ENCODE results near the gene SLC25A21. TPM values are rescaled to one million over a fixed set of nuclear protein-coding genes. Genes with fewer than 3 reads are reported as not detected.
"Not testable (repeated sequence)": the region's sequence is repeated elsewhere in the genome, so short reads cannot be mapped to it uniquely, and the experiment has no call there.

Gene SLC25A21
- polyA plus RNA-seq, 1 donor: 1.2 TPM

- DNase-seq (ENCODE audit: low read depth): no peak
Observed at GRCh38 chr14:36824854-36825253, 347.6 kb downstream of the SLC25A21 start.

GRCh38 chr14:36823651-36824050, 348.8 kb downstream of the SLC25A21 start:
- no peak for DNase-seq (ENCODE audit: low read depth)

- no peak for DNase-seq (ENCODE audit: low read depth)
Observed at GRCh38 chr14:36822685-36823084, 349.7 kb downstream of the SLC25A21 start.

GRCh38 chr14:36820901-36821300, 351.5 kb downstream of the SLC25A21 start:
- no peak for DNase-seq (ENCODE audit: low read depth)

GRCh38 chr14:36820111-36820709, 352.2 kb downstream of the SLC25A21 start:
- DNase-seq (ENCODE audit: low read depth): no peak

GRCh38 chr14:36818794-36819384, 353.5 kb downstream of the SLC25A21 start:
- DNase-seq (ENCODE audit: low read depth): no peak

GRCh38 chr14:36818246-36818645, 354.2 kb downstream of the SLC25A21 start:
- DNase-seq (ENCODE audit: low read depth): no peak

GRCh38 chr14:36817071-36817930, 355.1 kb downstream of the SLC25A21 start:
- DNase-seq (ENCODE audit: low read depth): no peak

- no peak for DNase-seq (ENCODE audit: low read depth)
Observed at GRCh38 chr14:36816481-36816880, 355.9 kb downstream of the SLC25A21 start.

GRCh38 chr14:36814783-36815182, 357.6 kb downstream of the SLC25A21 start:
- DNase-seq (ENCODE audit: low read depth): not testable (repeated sequence)

GRCh38 chr14:36810209-36810608, 362.2 kb downstream of the SLC25A21 start:
- DNase-seq (ENCODE audit: low read depth): no peak

- no peak for DNase-seq (ENCODE audit: low read depth)
Observed at GRCh38 chr14:36807727-36808126, 364.7 kb downstream of the SLC25A21 start.

GRCh38 chr14:36805131-36805559, 367.3 kb downstream of the SLC25A21 start:
- no peak for DNase-seq (ENCODE audit: low read depth)

GRCh38 chr14:36797634-36798033, 374.8 kb downstream of the SLC25A21 start:
- DNase-seq (ENCODE audit: low read depth): no peak

GRCh38 chr14:36791402-36791801, 381.0 kb downstream of the SLC25A21 start:
- DNase-seq (ENCODE audit: low read depth): no peak

- DNase-seq (ENCODE audit: low read depth): no peak
Observed at GRCh38 chr14:36785511-36785910, 386.9 kb downstream of the SLC25A21 start.

GRCh38 chr14:36784541-36784940, 387.9 kb downstream of the SLC25A21 start:
- DNase-seq (ENCODE audit: low read depth): no peak

GRCh38 chr14:36781897-36782296, 390.5 kb downstream of the SLC25A21 start:
- DNase-seq (ENCODE audit: low read depth): no peak

- DNase-seq (ENCODE audit: low read depth): no peak
Observed at GRCh38 chr14:36773558-36773957, 398.8 kb downstream of the SLC25A21 start.

GRCh38 chr14:36773136-36773540, 399.3 kb downstream of the SLC25A21 start:
- DNase-seq (ENCODE audit: low read depth): no peak

- no peak for DNase-seq (ENCODE audit: low read depth)
Observed at GRCh38 chr14:36771028-36771640, 401.3 kb downstream of the SLC25A21 start.

- no peak for DNase-seq (ENCODE audit: low read depth)
Observed at GRCh38 chr14:36768638-36769337, 403.6 kb downstream of the SLC25A21 start.

Measured in forelimb muscle (tissue), 1 donor.